H54 (cell line): Measurements from ENCODE around the gene ELMO1.
A peak's percentile ranks its signal among the peaks of the same experiment; 100 is the strongest.

Experiments
- DNase-seq: peaks from one replicate; pipeline ENCODE4 v3.0.0; 2011; ENCODE audit warnings: low spot score, mixed read lengths; ENCODE audit not compliant: insufficient read length
- FAIRE-seq: peaks from 3 replicates; lab custom pipeline; 2011; peaks lifted over from hg19 to GRCh38; lab: Jason Lieb, UNC
- POLR2A ChIP-seq: IDR thresholded peaks from 2 replicates; pipeline ENCODE4 v1.6.1; 2011; ENCODE audit warnings: low read depth, mild to moderate bottlenecking, low read length

Gene ELMO1

DNA sequence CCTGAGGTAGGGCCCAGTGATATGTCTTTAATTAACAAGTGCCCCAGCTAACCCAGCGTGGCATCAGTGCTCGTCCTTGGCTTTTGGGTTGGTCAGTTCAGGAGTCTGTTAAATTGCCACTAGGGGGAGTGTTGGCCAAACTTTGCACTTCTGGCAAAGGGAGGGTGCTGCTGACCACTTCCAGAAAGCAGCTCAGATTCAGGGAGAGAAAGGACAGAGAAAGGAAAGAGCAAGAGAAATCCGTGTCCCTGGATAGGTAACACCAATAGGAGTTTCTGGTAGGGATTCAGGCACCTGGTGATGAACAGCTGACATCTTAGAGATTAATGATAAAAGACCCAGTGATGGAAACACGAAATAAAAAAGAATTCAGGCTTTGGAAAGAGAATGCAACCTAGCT is 481.3 kb downstream of the ELMO1 start:
- TF ChIP-seq POLR2A = no peak
- peak; percentile 92 for DNase-seq
- FAIRE-seq = peak; percentile 95

GRCh38 chr7:36966636-36967035 is 482.0 kb downstream of the ELMO1 start:
- FAIRE-seq = no peak
- no peak for TF ChIP-seq POLR2A
- no peak for DNase-seq

DNA sequence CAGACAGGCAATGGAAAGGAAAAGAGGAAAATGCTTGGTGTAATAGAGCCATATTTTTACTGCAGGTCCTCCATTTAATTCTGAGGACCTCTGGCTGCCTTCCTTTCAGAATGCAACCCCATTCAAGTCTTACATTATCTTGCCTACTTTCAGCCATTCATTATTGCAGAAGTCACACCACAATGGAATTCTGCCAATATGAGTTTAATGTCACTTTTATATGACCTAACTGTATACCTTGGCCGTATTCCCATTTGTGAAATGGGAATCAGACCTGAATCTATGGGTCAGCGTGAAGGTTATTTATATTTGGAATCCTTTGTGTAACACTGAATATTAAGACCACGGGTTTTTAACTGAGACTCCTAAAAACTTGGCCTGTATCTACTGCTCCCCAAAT is 482.6 kb downstream of the ELMO1 start:
- no peak for TF ChIP-seq POLR2A
- no peak for FAIRE-seq
- no peak for DNase-seq

DNA sequence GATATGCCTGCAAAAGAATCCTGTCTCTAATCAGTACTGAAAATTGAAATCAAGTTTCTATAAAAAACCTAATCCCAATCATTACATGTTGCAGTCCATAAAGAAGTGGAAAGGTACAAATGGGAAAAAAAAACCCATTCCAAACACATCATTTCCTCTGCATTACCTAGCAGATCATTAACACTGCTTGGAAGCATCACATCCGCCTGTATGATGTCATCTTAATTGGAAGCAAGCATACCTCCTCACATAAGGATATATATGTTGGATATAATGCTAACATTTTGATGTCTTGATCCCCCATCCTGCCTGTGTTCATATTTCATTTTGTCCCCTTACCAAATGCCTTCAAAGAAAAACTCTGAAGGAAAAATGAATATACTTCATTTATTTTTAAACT is 483.0 kb downstream of the ELMO1 start:
- no peak for FAIRE-seq
- no peak for TF ChIP-seq POLR2A
- DNase-seq = no peak

DNA sequence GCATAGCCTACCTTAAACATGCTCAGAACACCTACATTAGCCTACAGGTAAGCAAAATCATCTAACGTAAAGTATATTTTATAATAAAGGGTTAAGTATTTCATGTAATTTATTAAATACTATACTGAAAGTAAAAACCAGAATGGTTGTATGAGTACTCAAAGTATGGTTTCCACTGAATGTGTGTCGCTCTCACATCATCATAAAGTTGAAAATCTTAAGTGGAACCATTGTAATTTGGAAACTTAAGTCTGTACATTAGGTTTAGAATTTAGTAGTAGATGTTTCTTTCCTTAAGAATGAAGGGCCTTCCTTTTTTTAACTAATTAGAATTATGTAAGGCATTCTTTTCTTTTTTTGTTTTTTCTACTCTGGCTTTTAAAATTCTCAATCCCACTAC is 484.4 kb downstream of the ELMO1 start:
- TF ChIP-seq POLR2A = no peak
- DNase-seq (no peak), FAIRE-seq (no peak)

DNA sequence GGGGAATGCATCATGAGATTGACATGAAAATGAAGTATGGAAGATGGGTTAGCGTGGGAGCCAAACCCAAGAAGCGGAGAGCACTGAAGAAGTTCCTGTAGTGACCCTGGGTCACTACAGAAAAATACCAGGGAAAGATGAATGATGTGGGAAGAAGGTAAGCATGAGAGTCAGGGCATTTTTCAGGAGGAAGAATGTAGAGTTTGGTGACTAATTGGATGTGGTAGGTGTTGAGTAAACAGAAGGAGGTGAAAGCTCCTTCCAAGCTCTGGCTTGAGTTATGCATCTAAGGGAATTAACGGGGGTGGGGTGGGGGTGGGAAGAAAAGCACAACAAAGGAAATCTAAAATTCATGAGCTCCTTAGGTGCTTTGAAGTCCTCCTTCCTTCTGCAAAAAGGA is 486.3 kb downstream of the ELMO1 start:
- no peak for DNase-seq
- no peak for FAIRE-seq
- no peak for TF ChIP-seq POLR2A

DNA sequence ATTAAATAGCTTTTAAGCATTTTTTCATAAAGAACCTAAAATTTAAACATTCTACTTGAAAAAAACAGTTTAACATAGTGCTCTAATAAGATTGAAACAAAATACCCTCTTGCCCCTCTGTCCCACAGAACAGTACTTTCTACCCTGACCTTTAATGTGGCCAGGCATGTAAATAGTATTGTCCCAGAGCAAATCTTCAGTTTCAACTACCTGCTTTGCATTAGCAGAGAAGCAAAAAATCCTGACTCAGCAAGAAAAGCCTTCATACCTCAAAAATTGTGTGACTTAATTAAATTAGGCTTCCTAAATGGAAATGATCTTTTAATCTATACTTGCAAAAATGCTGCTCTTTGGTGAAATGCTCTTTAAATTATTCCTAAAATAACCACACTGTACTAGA is 487.0 kb downstream of the ELMO1 start:
- FAIRE-seq (no peak), DNase-seq (no peak)
- TF ChIP-seq POLR2A = no peak

DNA sequence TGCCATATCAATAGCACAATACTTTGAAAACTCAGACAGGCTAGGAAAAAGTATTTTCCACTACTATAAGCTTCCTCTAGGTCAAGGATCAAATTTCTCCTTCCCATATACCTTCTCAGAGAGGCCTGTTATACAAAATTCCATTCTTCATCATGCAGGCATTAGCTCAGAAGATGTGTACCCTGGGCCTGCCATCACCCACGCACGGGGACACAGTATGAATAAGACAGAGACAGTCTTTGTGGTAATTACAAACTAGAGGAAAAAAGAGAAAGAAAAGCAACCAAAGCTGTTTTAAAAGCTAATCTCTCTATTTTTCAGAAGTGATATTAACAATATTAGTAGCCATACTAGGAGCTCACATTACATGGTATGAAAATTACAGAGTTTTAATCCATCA is 487.6 kb downstream of the ELMO1 start:
- DNase-seq = no peak
- no peak for FAIRE-seq
- TF ChIP-seq POLR2A = no peak

DNA sequence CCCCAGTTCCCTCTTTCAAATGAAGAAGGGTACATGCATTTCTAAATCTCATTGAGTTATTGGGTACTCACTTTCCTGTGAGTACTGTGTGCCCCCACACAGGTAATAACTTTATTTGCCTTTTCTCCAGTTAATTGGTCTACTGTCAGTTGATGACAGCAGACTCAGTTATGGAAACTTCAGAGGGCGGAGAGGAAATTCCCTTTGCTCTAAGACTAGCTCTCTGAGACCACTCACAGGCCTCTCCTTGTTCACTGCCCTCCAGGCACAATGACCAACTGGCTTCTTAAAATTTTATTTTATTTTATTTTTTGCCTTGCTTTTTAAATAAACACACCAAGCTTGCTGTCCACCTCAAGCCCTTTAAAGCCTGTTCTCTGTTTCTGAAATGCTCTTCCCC is 488.6 kb downstream of the ELMO1 start:
- DNase-seq = no peak
- no peak for FAIRE-seq
- TF ChIP-seq POLR2A = no peak

GRCh38 chr7:36958111-36958733 is 490.4 kb downstream of the ELMO1 start:
- TF ChIP-seq POLR2A = no peak
- FAIRE-seq (no peak), DNase-seq (no peak)

DNA sequence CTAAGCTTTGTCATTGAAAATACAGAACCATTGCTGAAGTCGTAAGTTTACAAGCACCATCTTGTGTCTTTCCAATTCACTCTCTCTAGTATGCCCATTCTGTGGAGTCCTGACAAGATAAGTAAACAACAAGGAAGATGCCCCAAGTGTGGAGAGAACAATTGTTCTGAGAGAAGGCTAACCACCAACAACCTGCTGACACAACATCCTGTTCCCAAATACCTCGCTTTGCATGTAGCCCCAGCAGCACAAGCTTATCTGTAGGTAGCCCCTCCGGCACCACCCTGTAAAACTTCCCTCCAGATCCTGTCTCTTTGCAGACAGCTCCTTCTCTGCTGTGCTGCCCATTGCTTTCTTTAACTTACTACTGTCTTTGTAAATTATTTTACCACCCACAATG is 491.0 kb downstream of the ELMO1 start:
- FAIRE-seq (no peak), DNase-seq (no peak)
- TF ChIP-seq POLR2A = no peak

GRCh38 chr7:36956814-36957213 is 491.9 kb downstream of the ELMO1 start:
- no peak for DNase-seq

DNA sequence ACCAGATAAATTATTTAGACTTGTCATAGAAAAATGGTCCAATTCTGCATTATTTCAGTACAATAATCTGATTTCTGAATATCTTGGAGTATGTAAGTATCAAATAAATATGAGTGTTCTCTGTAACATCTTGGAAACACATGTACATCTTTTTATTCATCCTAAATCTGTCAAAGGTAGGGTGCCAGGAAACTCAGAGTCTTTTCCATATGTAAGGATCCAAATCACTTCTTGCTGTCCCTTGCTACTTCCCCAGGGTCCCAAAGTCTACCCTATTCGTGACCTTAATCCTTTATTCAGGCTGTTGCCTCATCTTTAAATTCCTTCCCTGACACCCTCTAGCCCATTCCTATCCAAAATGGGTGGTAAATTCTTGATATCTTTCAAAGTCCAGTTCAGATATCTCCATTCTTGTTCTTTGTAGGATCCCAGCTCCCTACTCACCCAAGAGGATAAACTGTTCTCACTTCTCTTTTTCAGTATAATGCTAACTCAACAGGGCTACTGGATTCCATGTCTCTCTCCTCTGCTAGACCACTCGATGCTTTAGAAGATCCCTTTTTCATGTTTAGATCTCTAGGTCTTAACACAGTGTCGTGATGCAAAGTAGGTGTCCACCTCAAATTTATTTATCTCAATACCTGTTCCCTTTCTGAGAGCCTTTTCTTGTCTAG is 493.1 kb downstream of the ELMO1 start:
- TF ChIP-seq POLR2A = no peak
- DNase-seq (no peak), FAIRE-seq (no peak)

More at GRCh38 chr7:36956814-36957213, 491.9 kb downstream of the ELMO1 start:
- FAIRE-seq = no peak
- TF ChIP-seq POLR2A = no peak

- DNase-seq (no peak), FAIRE-seq (no peak)
- no peak for TF ChIP-seq POLR2A
Measured at GRCh38 chr7:36951257-36951697, 497.4 kb downstream of the ELMO1 start.
